ENCODE results near the gene AIF1. TPM values are rescaled to one million over a fixed set of nuclear protein-coding genes. Genes with fewer than 3 reads are reported as not detected.
A peak's percentile ranks its signal among the peaks of the same experiment; 100 is the strongest.

Gene AIF1
- total and polyA plus RNA-seq, 2 experiments from 2014 or later: 13.3 to 33.7 TPM

- TF ChIP-seq REST (IDR thresholded peaks at IDR 0.05; ENCODE audit: unreplicated experiment) (no peak), EZH2phosphoT487 (IDR thresholded peaks at IDR 0.05; ENCODE audit: unreplicated experiment) (no peak), ZNF462 (CRISPR knock-in tag; IDR thresholded peaks at IDR 0.05) (no peak), CREB1 (CRISPR knock-in tag; IDR thresholded peaks at IDR 0.05; ENCODE audit: low read depth) (peak; percentile 86), ZNF331 (CRISPR knock-in tag; IDR thresholded peaks at IDR 0.05; ENCODE audit: low read depth) (no peak)
These were observed 5.0 kb downstream of the AIF1 start (continued) for GRCh38 chr6:31619805-31620585.
